PC-9 (cell line): ENCODE results near the gene CKB. TPM values are rescaled to one million over a fixed set of nuclear protein-coding genes. Genes with fewer than 3 reads are reported as not detected.

ENCODE experiments used
- BruUV-seq: library from RNA; stranded (reverse); fragments of 400-500 nt; replicated peaks from 2 replicates; lab custom pipeline; 2021; lab: Mats Ljungman, UMichigan
- CTCF ChIA-PET: fragments of 300-600 bp; sonication (Branson Sonifier 250); formaldehyde crosslinking; loops from one replicate; lab custom pipeline; 2022; ENCODE audit warnings: antibody characterized with exemption; lab: Charles Lee
- POLR2A ChIA-PET: fragments of 300-600 bp; sonication (Branson Sonifier 250); formaldehyde crosslinking; loops from one replicate; lab custom pipeline; 2022; ENCODE audit warnings: antibody characterized with exemption; ENCODE audit not compliant: unreplicated experiment; lab: Charles Lee
- DNase-seq, 2 experiments: peaks; one replicate each; pipeline versions ENCODE4 v3.0.0 to v3.0.0-alpha.2; 2015 to 2022; ENCODE audit warnings: mixed read lengths in 1 of 2
- H2AFZ ChIP-seq: fragments of 200-600 bp; sonication (generic); 2 replicates; pipeline ENCODE4 v1.8.1; 2017; ENCODE audit warnings: antibody characterized with exemption
- H3F3A ChIP-seq: fragments of 200-600 bp; sonication (generic); 2 replicates; pipeline ENCODE4 v1.8.1; 2017; ENCODE audit warnings: antibody characterized with exemption, mild to moderate bottlenecking, low read depth; ENCODE audit not compliant: insufficient read depth
- H3K27ac ChIP-seq: fragments of 200-600 bp; sonication (generic); 2 replicates; pipeline ENCODE4 v1.6.1; 2016; ENCODE audit warnings: mixed run types
- H3K27me3 ChIP-seq: fragments of 200-600 bp; sonication (generic); 2 replicates; pipeline ENCODE4 v1.6.1; 2016; ENCODE audit warnings: low read depth, mixed run types; ENCODE audit not compliant: insufficient read depth
- H3K36me3 ChIP-seq: fragments of 200-600 bp; sonication (generic); 2 replicates; pipeline ENCODE4 v1.6.1; 2016; ENCODE audit warnings: low read depth, mixed run types
- H3K4me1 ChIP-seq: fragments of 200-600 bp; sonication (generic); replicated peaks from 2 replicates; pipeline ENCODE4 v1.6.1; 2016; ENCODE audit warnings: mixed run types; ENCODE audit not compliant: insufficient read depth
- H3K4me2 ChIP-seq: fragments of 200-600 bp; sonication (generic); 2 replicates; pipeline ENCODE4 v1.6.1; 2017; ENCODE audit warnings: mixed run types
- H3K4me3 ChIP-seq: fragments of 200-600 bp; sonication (generic); 2 replicates; pipeline ENCODE4 v1.6.1; 2016; ENCODE audit warnings: mixed run types
- H3K79me2 ChIP-seq: fragments of 200-600 bp; sonication (generic); 2 replicates; pipeline ENCODE4 v1.6.1; 2017; ENCODE audit warnings: low read depth, mixed run types
- H3K9me2 ChIP-seq: fragments of 200-600 bp; sonication (generic); 2 replicates; pipeline ENCODE4 v1.8.1; 2017; ENCODE audit warnings: mild to moderate bottlenecking; ENCODE audit not compliant: insufficient read depth
- H3K9me3 ChIP-seq: fragments of 200-600 bp; sonication (generic); 2 replicates; pipeline ENCODE4 v1.8.1; 2016; ENCODE audit warnings: low read depth; ENCODE audit not compliant: insufficient read depth
- H4K20me1 ChIP-seq: fragments of 200-600 bp; sonication (generic); 2 replicates; pipeline ENCODE4 v1.8.1; 2017; ENCODE audit not compliant: insufficient read depth
- CTCF ChIP-seq: fragments of 200-600 bp; sonication (generic); conservative IDR thresholded peaks from 2 replicates; pipeline ENCODE4 v1.6.1; 2017; ENCODE audit warnings: mixed run types, antibody characterized with exemption, mild to moderate bottlenecking, moderate library complexity
- EZH2 ChIP-seq: fragments of 200-600 bp; sonication (generic); IDR thresholded peaks from 2 replicates; pipeline ENCODE4 v1.8.0; 2017; ENCODE audit warnings: antibody characterized with exemption, low read depth
- intact Hi-C: fragments of 100-400 bp; cut with micrococcal nuclease; formaldehyde crosslinking; loops from one replicate; pipeline ENCODE4 v1.10.0; 2022; ENCODE audit not compliant: unreplicated experiment
- total RNA-seq: library from RNA; stranded (reverse); gene quantifications from 2 replicates; pipeline ENCODE4 v1.2.3, GENCODE V29; 2021

CKB gene
- total RNA-seq, 1 experiment from 2014 or later = 64.4 TPM

GRCh38 chr14:103562179-103562428 is 39.5 kb upstream of the CKB start:
- POLR2A ChIA-PET = interaction anchor here (0.6 to 2.3 kb wide), 8 partner anchors 9 to 1906 kb away, joined by 3 to 17 read pairs (median 6); partner anchors contain the start of genes XRCC3 and ZFYVE21
- no TSS peak for BruUV-seq

GRCh38 chr14:103561381-103562178 is 39.0 kb upstream of the CKB start:
- Histone ChIP-seq H3K9me3 (no peaks in the 10 kb centered on the region), H3K4me3 (peak overlapping the region; percentile 87), H3K27me3 (no peaks in the 10 kb centered on the region), H2AFZ (peak overlapping the region; percentile 93), H3F3A (peaks cover 79% of the 10 kb centered on the region), H3K27ac (peak overlapping the region; percentile 76), H3K4me2 (peak overlapping the region; percentile 96), H3K4me1 (peaks cover 49% of the 10 kb centered on the region), H4K20me1 (peaks cover 68% of the 10 kb centered on the region), H3K9me2 (no peaks in the 10 kb centered on the region), H3K79me2 (peaks cover 97% of the 10 kb centered on the region), H3K36me3 (peaks cover 39% of the 10 kb centered on the region)
- ChIA-PET POLR2A (interaction anchor here (0.6 to 2.3 kb wide), 14 partner anchors 9 to 1905 kb away, joined by 3 to 17 read pairs (median 6); partner anchors contain the start of genes XRCC3 and ZFYVE21), CTCF (interaction anchor here (0.6 to 1.5 kb wide), 8 partner anchors 10 to 869 kb away, joined by 3 to 12 read pairs (median 5); no protein-coding TSS in a partner anchor)
- peak; percentile 50; the same call in 1 of the 2 replicates for TF ChIP-seq CTCF
- TF ChIP-seq EZH2 = no peak
- DNase-seq = peak; percentile 72 to 89
- intact Hi-C loops = loop anchor here (1.0 to 5.0 kb wide), 5 partner anchors 9 to 146 kb away; partner anchors contain the start of gene CKB
- no TSS peak for BruUV-seq

More at GRCh38 chr14:103562179-103562428, 39.5 kb upstream of the CKB start:
- H3K27me3 ChIP-seq = no peaks in the 10 kb centered on the region
- TF ChIP-seq EZH2 (no peak), CTCF (no peak)
- peaks cover 97% of the 10 kb centered on the region for H3K79me2 ChIP-seq
- peak overlapping the region; percentile 87 for H3K4me3 ChIP-seq
- H4K20me1 ChIP-seq = peaks cover 67% of the 10 kb centered on the region
- H3K9me2 ChIP-seq = no peaks in the 10 kb centered on the region
- CTCF ChIA-PET = interaction anchor here (0.6 to 1.5 kb wide), 5 partner anchors 10 to 1037 kb away, joined by 5 to 10 read pairs (median 5); no protein-coding TSS in a partner anchor
- peaks cover 75% of the 10 kb centered on the region for H3F3A ChIP-seq
- H3K27ac ChIP-seq = peak overlapping the region; percentile 76
- peak overlapping the region; percentile 93 for H2AFZ ChIP-seq
- peaks cover 34% of the 10 kb centered on the region for H3K36me3 ChIP-seq
- H3K4me1 ChIP-seq = peaks cover 49% of the 10 kb centered on the region
- intact Hi-C loops = loop anchor here (5.0 kb wide), 3 partner anchors 40 to 145 kb away; partner anchors contain the start of gene CKB
- H3K4me2 ChIP-seq = peak overlapping the region; percentile 96
- H3K9me3 ChIP-seq = no peaks in the 10 kb centered on the region
- no peak for DNase-seq

GRCh38 chr14:103560691-103561090 is 38.1 kb upstream of the CKB start:
- Histone ChIP-seq H3K79me2 (peaks cover 95% of the 10 kb centered on the region), H3K4me3 (peak overlapping the region; percentile 87), H3K4me2 (peak overlapping the region; percentile 96), H4K20me1 (peaks cover 68% of the 10 kb centered on the region), H3K27me3 (no peaks in the 10 kb centered on the region), H3K9me2 (no peaks in the 10 kb centered on the region), H3F3A (peaks cover 75% of the 10 kb centered on the region), H3K27ac (peak overlapping the region; percentile 76; the same call in 1 of the 2 replicates), H3K36me3 (peaks cover 41% of the 10 kb centered on the region), H2AFZ (no peak overlapping the region), H3K9me3 (no peaks in the 10 kb centered on the region), H3K4me1 (peaks cover 49% of the 10 kb centered on the region)
- intact Hi-C loops = loop anchor here (1.0 to 5.0 kb wide), 5 partner anchors 8 to 147 kb away; partner anchors contain the start of gene CKB
- CTCF ChIA-PET = interaction anchor here (0.6 to 1.5 kb wide), 3 partner anchors 9 to 868 kb away, joined by 5 to 12 read pairs (median 10); no protein-coding TSS in a partner anchor
- BruUV-seq = no TSS peak
- TF ChIP-seq EZH2 (no peak), CTCF (no peak)
- POLR2A ChIA-PET = interaction anchor here (0.7 to 2.3 kb wide), 4 partner anchors 8 to 679 kb away, joined by 3 to 17 read pairs (median 4); partner anchors contain the start of genes XRCC3 and ZFYVE21
- DNase-seq = no peak
